ENCODE measurements around the gene M1AP.

Gene M1AP

DNA sequence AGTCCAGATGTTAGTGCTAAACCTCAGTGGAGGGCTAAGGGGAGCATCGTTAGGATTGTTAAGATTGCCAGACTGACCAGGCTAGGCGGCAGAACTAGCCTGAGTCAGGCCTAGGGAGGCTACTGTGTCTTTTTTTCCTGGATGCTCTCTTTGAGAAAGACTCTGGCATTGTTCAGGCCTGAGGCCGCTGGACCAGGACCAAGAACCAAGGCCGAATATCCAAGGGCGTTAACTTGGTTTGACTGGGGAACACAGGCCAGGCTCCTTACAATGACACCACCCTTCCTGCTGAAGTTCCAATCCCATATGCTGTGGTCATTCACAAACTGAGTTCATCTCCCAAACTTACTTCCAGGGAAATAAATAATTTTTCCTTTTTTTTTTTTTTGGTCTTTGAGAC, 107.8 kb downstream of the M1AP start:
- no peak for DNase-seq

- no peak for DNase-seq
Observed at GRCh38 chr2:74538881-74539339, 109.2 kb downstream of the M1AP start.

DNA sequence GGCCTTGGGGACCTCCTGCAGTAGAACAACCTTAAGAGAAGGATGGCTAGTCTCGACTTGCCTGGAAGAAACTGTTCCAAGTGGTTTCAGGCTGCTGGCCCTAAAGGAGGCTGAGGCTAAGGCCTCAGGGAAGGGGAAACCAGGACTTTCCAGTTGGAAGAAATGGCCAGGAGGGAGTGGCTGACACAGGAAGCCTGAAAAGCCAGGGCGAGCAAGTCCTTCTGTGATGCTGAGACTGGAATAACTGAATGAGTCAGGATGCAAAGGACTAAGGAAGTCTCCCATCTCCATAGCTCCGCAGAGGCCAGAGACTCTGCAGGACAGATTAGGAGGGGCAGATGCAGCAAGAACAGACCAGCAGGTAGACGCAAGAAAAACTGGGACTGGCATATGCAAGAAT, 111.0 kb downstream of the M1AP start:
- DNase-seq, result no peak

DNA sequence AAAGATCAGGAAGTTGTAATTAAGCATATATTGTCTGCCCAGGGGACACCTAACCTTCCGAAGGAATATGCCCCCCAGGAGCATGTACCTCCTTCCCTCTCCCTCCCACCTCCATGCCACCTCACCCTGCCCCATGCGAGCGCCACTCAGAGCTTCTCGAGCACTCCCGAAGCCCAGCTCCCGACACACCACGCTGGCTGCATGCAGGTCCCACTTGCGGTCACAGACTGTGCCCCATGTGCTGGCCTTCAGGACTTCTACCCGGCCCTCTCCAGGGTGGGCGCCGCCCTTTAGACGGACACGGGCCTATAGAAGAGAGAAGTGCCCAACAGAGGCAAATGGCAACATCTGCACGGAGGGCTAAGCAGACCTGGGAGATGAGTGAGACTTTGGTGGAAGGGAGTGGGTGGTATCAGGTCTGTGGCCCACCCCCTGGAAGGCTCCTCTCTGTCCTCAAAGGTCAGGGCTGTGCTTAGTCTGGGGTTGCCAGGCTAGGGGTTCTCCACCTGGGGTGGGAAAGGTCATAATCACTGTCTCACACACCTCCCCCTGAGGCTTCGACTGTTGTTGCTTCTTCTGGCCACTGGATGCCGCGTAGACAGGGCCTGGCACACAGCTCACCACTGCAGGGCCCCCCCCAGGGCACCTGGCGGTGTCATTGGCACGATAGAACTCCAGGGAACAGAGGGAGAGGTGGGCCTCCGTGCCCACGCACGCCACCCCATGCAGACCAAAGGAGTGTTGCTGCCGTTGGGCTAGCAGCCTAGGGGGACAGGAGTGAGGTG, 111.8 kb downstream of the M1AP start:
- no peak for DNase-seq

DNA sequence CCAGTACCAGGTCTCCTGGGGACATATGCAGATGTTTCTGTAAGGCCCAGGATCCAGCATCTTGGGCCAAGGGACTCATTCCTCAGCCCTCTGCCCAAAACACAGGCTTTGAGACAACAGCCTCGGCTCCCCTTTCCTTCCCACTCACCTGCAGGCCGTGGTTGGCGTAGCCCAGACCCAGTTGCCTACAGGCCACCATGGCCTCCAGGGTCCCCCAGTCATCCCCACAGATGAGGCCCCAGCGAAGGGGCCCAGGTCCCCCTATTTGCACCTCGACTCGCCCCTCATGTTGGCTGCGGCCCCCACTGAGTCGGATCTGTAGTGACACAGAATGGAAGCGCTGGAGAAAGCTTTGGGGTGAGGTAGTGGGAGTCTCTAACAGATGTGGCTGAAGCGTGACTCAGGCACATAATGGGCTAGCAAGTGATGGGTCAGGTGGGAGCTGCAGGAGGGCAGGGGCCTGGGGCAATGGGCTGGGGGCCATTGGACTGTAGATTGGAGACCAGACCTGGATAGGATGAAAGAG, 112.6 kb downstream of the M1AP start:
- DNase-seq, result no peak

GRCh38 chr2:74534411-74534810, 113.7 kb downstream of the M1AP start:
- DNase-seq, result no peak

GRCh38 chr2:74533464-74533863, 114.7 kb downstream of the M1AP start:
- no peak for DNase-seq

- no peak for DNase-seq
Observed at GRCh38 chr2:74532222-74532621, 115.9 kb downstream of the M1AP start.

- DNase-seq, result no peak
Observed at GRCh38 chr2:74531666-74532065, 116.5 kb downstream of the M1AP start.

GRCh38 chr2:74530239-74531187, 117.6 kb downstream of the M1AP start:
- DNase-seq, result no peak

DNA sequence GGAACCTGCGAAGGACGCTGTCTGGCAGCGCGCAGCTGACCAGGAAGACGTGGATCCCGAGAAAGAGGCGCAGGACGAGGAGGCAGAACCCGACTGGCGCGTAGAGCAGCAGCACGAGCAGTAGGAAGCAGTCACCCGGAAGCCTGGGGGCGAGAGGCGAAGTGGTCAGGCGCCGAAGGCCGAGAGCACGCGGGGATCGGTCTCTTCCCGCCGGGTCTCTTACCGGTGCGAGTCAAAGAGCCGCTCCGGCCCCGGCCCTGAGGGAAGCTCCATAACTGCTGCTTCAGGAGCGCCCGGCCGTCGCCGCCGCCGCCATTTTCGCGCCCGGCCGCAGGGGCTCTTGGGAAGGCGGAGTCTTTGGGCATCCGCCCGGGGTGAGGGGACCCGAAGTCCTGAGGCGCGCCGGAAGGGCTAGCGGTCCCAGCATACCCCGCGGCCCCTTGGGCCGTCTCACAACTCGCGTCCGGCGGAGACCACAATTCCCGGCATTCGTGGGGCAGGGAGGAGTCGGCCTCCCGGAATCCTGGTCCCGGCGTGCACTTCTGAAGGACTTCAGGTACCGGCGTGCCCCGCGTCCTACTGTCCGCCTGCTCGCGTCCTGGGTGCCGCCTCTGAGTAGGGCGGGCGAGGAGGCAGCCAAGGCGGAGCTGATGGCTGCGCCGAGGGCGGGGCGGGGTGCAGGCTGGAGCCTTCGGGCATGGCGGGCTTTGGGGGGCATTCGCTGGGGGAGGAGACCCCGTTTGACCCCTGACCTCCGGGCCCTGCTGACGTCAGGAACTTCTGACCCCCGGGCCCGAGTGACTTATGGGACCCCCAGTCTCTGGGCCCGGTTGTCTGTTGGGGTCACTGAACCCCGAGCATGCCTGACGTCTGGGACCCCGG, 118.5 kb downstream of the M1AP start, which contains the start of the genes AUP1 and HTRA2:
AUP1 (minus strand) TSS at position 350 of the 882 bp plus-strand sequence; CDS start at position 273, 77 bp downstream.
HTRA2 (plus strand) TSS at position 577 of the 882 bp plus-strand sequence; CDS start at position 651, 74 bp downstream.
- DNase-seq, result peak; percentile 99

DNA sequence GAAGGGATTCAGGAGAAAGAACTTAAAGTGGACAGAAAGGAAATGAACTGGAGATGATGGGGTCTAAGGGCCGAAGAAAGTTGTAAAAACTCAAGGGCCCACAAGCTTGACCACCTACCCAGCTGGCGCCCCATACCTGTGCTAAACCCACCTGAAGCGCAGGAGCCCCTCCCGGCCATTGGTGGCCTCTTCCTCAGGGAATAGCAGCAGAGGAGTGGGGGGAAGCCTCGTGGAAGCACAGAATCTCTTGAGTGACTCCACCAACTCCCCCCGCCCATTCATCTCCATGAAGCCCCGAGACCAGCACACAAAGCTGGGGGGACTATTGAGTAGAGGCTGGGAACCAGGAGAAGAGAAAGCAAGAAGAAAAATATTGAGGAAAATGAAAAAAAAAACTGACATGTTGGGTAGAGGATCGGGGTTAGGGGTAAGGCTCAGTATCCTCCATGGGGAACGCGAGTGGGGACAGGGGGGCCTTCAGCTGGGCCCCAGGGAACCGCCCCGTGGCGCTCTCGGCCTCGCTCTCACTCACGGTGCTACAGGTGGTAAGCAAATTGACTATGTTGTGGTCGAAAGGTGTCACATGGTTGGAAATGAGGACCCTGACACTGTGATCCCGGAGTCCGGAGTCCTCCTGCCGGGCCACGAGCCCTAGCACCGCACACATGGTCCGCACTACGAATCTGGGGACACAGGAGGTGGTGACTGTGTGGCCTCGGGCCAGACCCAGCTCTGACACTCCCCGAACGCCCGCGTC, 119.4 kb downstream of the M1AP start:
- no peak for DNase-seq

GRCh38 chr2:74527741-74528140, 120.4 kb downstream of the M1AP start:
- no peak for DNase-seq

- DNase-seq, result no peak
Observed at GRCh38 chr2:74526649-74527230, 121.4 kb downstream of the M1AP start.

GRCh38 chr2:74525717-74526648, 122.1 kb downstream of the M1AP start, which contains the start of gene DQX1:
Gene DQX1 (minus strand): TSS chr2:74526231. CDS start chr2:74525729, 502 bp downstream.
- DNase-seq, result no peak

DNA sequence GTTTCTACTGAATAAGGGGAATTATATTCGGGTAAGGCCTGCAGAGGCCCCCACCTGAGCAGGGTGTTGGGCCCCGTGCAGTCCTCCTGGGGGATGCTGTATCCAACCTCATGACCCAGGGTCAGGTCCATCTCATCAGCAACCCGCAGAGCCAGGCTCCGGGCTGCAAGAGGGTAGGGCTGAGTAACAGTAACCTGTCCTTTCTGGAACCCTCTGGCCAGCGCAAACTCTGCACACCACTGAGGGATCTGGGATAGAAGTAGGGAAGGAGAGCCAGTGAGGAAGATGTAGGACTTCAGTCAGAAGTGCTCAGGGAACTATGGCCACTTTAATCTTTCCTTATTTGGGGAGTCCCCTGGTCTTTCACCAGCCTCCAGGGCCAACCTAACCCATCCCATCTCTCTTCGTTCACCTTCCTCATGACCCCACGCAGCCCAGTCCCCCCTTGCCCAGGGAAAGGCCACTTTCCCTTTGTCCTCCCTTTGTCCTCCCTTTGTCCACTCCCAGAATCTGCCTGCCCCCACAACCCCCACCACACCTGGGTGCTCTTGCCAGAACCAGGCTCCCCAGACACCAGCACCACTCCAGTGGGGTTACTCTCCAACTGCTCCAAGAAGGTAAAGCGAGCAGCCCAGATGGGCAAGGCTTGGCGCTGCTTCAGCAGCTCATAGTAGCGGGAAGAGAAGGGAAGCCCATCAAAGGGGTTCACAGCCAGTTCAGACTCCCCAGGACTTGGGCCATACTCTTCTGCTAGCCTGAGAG, 123.0 kb downstream of the M1AP start:
- DNase-seq, result no peak

DNA sequence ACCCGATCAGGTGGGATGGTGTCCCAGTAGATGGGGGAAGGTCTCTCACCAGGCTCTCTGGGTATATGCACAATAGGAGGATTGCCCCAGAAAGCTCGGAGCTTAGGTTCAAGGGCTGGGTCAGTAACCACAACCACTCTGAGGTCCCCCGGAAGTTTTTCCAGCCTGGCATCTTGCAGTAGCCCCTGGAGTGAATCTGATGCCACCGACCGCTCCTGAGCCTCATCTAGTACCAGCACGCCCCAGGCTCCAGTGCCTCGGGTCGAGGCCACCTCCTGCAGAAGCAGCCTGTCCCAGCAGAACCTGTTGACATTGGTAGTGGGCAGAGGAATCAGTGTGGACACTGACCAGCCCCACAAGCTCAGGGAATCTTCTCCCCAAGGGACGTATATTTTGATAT, 124.1 kb downstream of the M1AP start:
- no peak for DNase-seq

- no peak for DNase-seq
Observed at GRCh38 chr2:74522516-74522915, 125.6 kb downstream of the M1AP start.

DNA sequence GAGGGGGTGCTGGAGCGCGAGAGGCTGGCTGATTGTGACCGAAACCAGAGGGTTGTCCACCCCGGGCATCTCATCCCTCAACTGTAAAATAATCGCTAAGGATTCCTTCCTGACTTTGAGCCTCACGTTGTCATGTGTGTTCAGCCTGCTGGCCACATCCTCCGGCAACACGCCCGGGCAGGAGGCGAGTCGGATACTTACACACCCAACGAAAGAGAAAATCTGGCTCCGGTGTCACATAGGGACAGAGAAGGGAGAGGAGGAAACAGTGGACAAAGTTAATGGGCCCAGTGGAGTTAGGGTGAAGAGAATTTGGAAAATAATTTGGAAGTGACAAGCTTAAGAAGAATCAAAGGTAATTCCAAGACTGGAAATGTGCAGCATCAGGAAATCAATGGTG, 131.5 kb downstream of the M1AP start:
- no peak for DNase-seq
